ENCODE measurements around the gene EPPIN.

The EPPIN gene

GRCh38 chr20:45503403-45503802 lies 43.8 kb downstream of the EPPIN start:
- no peak for TF ChIP-seq CTCF (IDR thresholded peaks at IDR 0.05; ENCODE audit: borderline replicate concordance, control extremely low read depth, extremely low read depth, insufficient read depth, missing control alignments)
- in situ Hi-C loops (cut with MboI; ENCODE audit: low sequenced_read_pairs, unreplicated experiment), result no loop called here
- DNase-seq (ENCODE audit: low spot score), result no peak

GRCh38 chr20:45502561-45502960 lies 44.6 kb downstream of the EPPIN start:
- in situ Hi-C loops (cut with MboI; ENCODE audit: low sequenced_read_pairs, unreplicated experiment), result no loop called here
- TF ChIP-seq CTCF (IDR thresholded peaks at IDR 0.05; ENCODE audit: borderline replicate concordance, control extremely low read depth, extremely low read depth, insufficient read depth, missing control alignments), result no peak
- no peak for DNase-seq (ENCODE audit: low spot score)

DNA sequence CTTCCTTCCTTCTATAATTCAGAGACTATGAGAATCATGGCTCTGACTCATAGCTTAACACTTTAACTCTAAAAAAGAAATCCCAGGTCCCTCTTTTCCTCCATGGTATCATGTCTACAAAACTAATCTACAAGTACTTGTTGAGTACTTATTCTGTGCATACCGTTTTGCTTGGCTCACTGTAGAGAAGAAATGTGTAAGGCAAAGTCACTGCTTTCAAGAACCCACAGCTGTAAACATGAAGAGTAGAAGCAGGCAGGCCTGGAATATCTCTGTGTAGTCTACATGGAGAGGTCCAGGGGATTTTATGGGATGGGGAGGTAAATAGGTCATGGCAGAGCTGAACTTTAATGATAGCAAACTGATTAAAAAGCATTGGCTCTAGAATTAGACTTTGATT lies 45.6 kb downstream of the EPPIN start:
- no peak for DNase-seq (ENCODE audit: low spot score)
- in situ Hi-C loops (cut with MboI; ENCODE audit: low sequenced_read_pairs, unreplicated experiment), result no loop called here
- no peak for TF ChIP-seq CTCF (IDR thresholded peaks at IDR 0.05; ENCODE audit: borderline replicate concordance, control extremely low read depth, extremely low read depth, insufficient read depth, missing control alignments)

- DNase-seq (ENCODE audit: low spot score), result no peak
- no peak for TF ChIP-seq CTCF (IDR thresholded peaks at IDR 0.05; ENCODE audit: borderline replicate concordance, control extremely low read depth, extremely low read depth, insufficient read depth, missing control alignments)
- in situ Hi-C loops (cut with MboI; ENCODE audit: low sequenced_read_pairs, unreplicated experiment), result no loop called here
Observed at GRCh38 chr20:45500022-45500421, 47.2 kb downstream of the EPPIN start.

- in situ Hi-C loops (cut with MboI; ENCODE audit: low sequenced_read_pairs, unreplicated experiment), result no loop called here
- no peak for TF ChIP-seq CTCF (IDR thresholded peaks at IDR 0.05; ENCODE audit: borderline replicate concordance, control extremely low read depth, extremely low read depth, insufficient read depth, missing control alignments)
- DNase-seq (ENCODE audit: low spot score), result no peak
Observed at GRCh38 chr20:45497971-45498494, 49.2 kb downstream of the EPPIN start.

- DNase-seq (ENCODE audit: low spot score), result no peak
- in situ Hi-C loops (cut with MboI; ENCODE audit: low sequenced_read_pairs, unreplicated experiment), result no loop called here
- no peak for TF ChIP-seq CTCF (IDR thresholded peaks at IDR 0.05; ENCODE audit: borderline replicate concordance, control extremely low read depth, extremely low read depth, insufficient read depth, missing control alignments)
Observed at GRCh38 chr20:45496166-45496565, 51.0 kb downstream of the EPPIN start.

- DNase-seq (ENCODE audit: low spot score), result no peak
- TF ChIP-seq CTCF (IDR thresholded peaks at IDR 0.05; ENCODE audit: borderline replicate concordance, control extremely low read depth, extremely low read depth, insufficient read depth, missing control alignments), result no peak
- in situ Hi-C loops (cut with MboI; ENCODE audit: low sequenced_read_pairs, unreplicated experiment), result no loop called here
Observed at GRCh38 chr20:45495501-45495941, 51.7 kb downstream of the EPPIN start.
